Measurements from ENCODE around the gene SGSH.
"Not testable (repeated sequence)": the region's sequence is repeated elsewhere in the genome, so short reads cannot be mapped to it uniquely, and the experiment has no call there.

The SGSH gene

DNA sequence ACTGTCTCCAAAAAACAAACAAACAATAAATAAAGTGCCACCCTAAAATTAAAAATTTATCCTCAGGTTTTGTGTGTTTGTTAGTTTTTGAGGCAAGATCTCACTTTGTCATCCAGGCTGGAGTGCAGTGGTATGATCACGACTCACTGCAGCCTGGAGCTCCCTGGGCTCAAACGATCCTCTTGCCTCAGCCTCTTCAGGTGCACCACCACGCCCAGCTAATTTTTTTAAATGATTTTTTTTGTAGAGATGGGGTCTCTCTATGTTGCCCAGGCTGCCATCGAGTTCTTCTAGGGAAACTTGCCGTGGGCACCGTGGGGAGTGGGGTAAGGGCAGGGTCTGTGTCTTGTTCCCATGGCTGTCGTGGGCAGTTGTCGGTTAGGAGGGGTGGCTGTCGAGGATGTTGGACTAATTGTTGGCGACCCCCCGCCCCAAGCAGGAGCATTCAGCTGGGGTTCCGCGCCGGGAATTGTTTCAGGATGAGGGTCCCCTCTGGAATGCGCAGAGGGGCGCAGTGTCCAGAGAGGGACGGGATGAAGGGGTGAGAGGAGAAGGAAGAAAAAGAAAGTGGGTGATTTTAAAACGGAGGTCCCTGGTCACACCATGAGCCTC is 39.4 kb upstream of the SGSH start:
- ATAC-seq: no peak
- H3K27ac Mint-ChIP-seq: peak overlapping the region; percentile 89
- peaks cover 2% of the 10 kb centered on the region for H3K36me3 Mint-ChIP-seq
- H3K4me3 Mint-ChIP-seq: peak overlapping the region; percentile 94
- H3K27me3 Mint-ChIP-seq: no peaks in the 10 kb centered on the region
- no peaks in the 10 kb centered on the region for H3K9me3 Mint-ChIP-seq
- peaks cover 68% of the 10 kb centered on the region for H3K4me1 Mint-ChIP-seq

DNA sequence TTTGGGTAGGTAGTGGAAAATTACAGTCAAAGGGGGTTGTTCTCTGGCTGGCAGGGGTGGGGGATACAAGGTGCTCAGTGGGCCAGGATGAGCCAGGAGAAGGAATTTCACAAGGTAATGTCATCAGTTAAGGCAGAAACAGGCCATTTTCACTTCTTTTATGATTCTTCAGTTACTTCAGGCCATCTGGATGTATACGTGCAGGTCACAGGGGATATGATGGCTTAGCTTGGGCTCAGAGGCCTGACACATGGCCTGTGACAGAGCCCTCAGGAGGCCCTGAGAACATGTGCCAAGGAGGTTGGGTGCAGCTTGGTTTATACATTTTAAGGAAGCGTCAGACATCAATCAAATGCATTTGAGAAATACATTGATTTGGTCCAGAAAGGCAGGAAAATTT is 38.2 kb upstream of the SGSH start:
- Mint-ChIP-seq H3K4me1 (peaks cover 62% of the 10 kb centered on the region), H3K4me3 (peak overlapping the region; percentile 54), H3K27ac (peak overlapping the region; percentile 89)
- H3K9me3 Mint-ChIP-seq, H3K27me3 Mint-ChIP-seq, ATAC-seq, H3K36me3 Mint-ChIP-seq: not testable (repeated sequence)

GRCh38 chr17:80257716-80258213 is 37.6 kb upstream of the SGSH start:
- Mint-ChIP-seq H3K9me3 (no peaks in the 10 kb centered on the region), H3K27me3 (no peaks in the 10 kb centered on the region), H3K4me3 (no peak overlapping the region), H3K36me3 (no peaks in the 10 kb centered on the region), H3K27ac (peak overlapping the region; percentile 89), H3K4me1 (peaks cover 57% of the 10 kb centered on the region)
- ATAC-seq: no peak

DNA sequence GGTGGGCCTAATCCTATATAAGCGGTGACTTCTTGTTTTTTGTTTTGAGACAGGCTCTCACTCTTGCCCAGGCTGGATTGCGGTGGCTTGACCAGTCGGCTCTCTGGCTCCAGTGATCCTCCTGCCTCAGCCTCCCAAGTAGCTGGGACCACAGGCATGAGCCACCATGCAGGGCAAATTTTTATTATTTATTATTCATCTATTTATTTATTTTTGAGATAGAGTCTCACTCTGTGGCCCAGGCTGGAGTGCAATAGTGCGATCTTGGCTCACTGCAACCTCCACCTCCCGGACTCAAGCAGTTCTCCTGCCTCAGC is 35.9 kb upstream of the SGSH start:
- ATAC-seq: no peak
- peaks cover 43% of the 10 kb centered on the region for H3K4me1 Mint-ChIP-seq
- no peak overlapping the region for H3K27ac Mint-ChIP-seq
- H3K27me3 Mint-ChIP-seq: no peaks in the 10 kb centered on the region
- H3K9me3 Mint-ChIP-seq: no peaks in the 10 kb centered on the region
- H3K4me3 Mint-ChIP-seq: no peak overlapping the region
- no peaks in the 10 kb centered on the region for H3K36me3 Mint-ChIP-seq

DNA sequence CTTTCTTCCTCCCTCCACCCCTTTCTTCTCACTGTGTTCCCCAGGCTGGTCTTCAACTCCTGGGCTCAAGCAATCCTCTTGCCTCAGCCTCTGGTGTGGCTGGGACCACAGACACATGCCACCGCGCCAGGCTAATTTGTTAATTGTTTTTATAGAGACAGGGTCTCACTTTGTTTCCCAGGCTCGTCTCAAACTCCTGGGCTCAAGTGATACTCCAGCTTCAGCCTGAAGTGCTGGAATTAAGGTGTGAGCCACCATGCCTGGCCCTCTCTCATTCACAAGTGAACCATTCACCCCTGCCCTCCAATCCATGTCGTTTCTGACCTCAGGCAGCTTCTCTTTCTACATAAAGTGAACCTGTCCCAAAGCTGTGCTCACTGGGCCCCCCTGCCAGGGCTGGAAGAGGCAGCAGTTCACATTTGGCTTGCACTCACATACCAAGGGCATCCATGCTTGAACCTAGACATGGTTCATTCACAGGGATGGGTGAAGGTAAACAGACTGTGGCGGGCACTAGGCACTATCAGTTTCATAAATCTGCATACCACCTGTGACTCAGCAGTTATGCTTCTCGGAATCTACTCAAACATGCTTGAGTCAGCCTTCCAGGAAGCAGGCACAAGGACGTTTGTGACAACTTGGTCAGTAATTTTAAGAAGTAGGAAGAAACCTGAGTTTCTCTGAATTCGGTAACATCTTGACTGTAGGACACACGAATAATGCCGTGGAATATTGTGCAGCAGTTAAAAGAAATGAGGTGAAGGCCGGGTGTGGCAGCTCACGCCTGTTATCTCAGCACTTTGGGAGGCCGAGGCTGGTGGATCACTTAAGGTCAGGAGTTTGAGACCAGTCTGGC is 34.5 kb upstream of the SGSH start:
- ATAC-seq: peak; percentile 79
- Mint-ChIP-seq H3K4me3 (no peak overlapping the region), H3K4me1 (peaks cover 39% of the 10 kb centered on the region)

GRCh38 chr17:80253631-80254395 is 33.7 kb upstream of the SGSH start:
- Mint-ChIP-seq H3K36me3 (no peaks in the 10 kb centered on the region), H3K9me3 (no peaks in the 10 kb centered on the region), H3K27ac (peak overlapping the region; percentile 80), H3K4me3 (no peak overlapping the region), H3K27me3 (no peaks in the 10 kb centered on the region), H3K4me1 (peaks cover 31% of the 10 kb centered on the region)
- ATAC-seq: no peak

More for the DNA sequence above, 34.5 kb upstream of the SGSH start:
- no peaks in the 10 kb centered on the region for H3K9me3 Mint-ChIP-seq
- peak overlapping the region; percentile 80 for H3K27ac Mint-ChIP-seq
- H3K27me3 Mint-ChIP-seq: no peaks in the 10 kb centered on the region
- H3K36me3 Mint-ChIP-seq: no peaks in the 10 kb centered on the region

GRCh38 chr17:80252871-80253270 is 32.7 kb upstream of the SGSH start:
- no peak overlapping the region for H3K4me3 Mint-ChIP-seq
- peaks cover 21% of the 10 kb centered on the region for H3K4me1 Mint-ChIP-seq
- H3K27ac Mint-ChIP-seq: no peak overlapping the region

GRCh38 chr17:80251966-80252365 is 31.8 kb upstream of the SGSH start:
- no peak overlapping the region for H3K27ac Mint-ChIP-seq
- H3K27me3 Mint-ChIP-seq: no peaks in the 10 kb centered on the region
- no peak for ATAC-seq
- H3K36me3 Mint-ChIP-seq: no peaks in the 10 kb centered on the region
- H3K4me3 Mint-ChIP-seq: no peak overlapping the region
- peaks cover 15% of the 10 kb centered on the region for H3K4me1 Mint-ChIP-seq
- no peaks in the 10 kb centered on the region for H3K9me3 Mint-ChIP-seq

More at GRCh38 chr17:80252871-80253270, 32.7 kb upstream of the SGSH start:
- ATAC-seq: peak; percentile 87
- Mint-ChIP-seq H3K36me3 (no peaks in the 10 kb centered on the region), H3K9me3 (no peaks in the 10 kb centered on the region), H3K27me3 (no peaks in the 10 kb centered on the region)

DNA sequence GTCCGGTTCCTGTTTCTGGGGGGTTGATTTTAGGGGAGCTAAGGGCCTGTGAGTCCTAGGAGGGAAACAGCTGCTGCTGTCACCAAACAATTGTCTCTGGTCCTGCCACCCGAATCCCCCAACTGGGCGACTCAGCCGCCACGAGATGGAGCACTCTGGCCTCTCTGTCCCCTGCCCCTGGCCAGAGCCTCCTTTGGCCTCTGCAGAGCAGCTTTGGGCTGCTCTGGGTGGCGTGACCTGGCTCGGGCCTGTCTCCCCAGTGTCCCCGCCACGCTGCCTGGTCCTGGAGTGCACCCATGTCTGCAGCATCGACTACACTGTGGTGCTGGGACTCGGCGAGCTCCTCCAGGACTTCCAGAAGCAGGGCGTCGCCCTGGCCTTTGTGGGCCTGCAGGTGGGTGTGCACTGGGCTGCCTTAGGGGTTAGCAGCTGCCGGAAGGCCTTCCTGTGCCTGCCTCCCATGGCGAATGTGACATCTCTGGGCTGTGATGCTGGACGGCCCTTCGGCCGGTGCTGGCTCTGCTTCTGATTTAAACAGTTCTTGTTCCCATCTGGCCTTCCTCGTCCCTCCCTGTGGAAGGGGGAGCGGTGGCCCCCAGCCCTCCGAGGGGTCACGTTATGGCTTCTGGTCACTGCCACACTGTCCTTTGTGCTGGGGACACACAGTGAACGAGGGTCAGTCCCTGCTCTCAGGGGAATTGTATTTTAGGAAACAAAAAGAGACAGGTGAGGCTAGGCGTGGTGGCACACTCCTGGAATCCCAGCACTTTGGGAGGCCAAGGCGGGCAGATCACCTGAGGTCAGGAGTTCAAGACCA is 29.0 kb upstream of the SGSH start:
- Mint-ChIP-seq H3K9me3 (no peaks in the 10 kb centered on the region), H3K36me3 (peaks cover 11% of the 10 kb centered on the region), H3K27ac (no peak overlapping the region), H3K4me1 (peaks cover 3% of the 10 kb centered on the region), H3K4me3 (no peak overlapping the region), H3K27me3 (no peaks in the 10 kb centered on the region)
- ATAC-seq: no peak

DNA sequence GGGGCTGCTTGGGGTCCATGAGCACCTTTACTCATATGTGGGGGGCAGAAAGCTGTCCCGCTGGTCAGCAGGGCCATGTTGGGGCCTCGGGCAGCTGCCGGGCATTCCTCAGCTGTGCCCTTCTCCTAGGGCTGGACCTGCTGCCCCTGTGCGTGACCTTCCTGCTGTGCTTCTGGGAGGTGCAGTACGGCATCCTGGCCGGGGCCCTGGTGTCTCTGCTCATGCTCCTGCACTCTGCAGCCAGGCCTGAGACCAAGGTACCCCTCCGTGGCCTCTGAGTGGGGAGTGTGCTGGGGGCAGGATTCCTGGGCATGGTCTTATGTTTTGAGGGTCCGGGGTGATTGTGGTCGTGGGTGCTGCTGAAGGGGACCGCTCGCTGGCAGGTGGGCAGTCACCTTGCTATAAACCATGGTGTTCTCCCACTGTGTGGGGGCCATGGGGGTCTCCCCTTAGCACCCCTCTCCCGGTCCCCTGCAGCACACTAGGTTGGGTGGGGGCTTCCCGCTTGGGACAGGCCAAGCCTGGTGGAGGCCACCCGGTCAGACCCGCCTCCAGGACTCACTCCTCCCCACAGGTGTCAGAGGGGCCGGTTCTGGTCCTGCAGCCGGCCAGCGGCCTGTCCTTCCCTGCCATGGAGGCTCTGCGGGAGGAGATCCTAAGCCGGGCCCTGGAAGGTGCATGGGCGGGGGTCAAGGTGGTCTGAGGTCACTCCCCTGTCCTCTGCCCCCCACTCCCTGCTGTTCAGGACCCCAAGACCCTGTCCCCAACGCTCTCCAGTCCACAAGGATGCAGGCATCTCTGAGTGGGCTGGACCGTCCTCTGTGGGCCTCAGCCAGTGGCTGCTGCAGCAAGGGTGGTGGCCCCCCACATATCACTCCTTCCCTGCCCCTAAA is 28.1 kb upstream of the SGSH start:
- Mint-ChIP-seq H3K27ac (no peak overlapping the region), H3K4me1 (no peaks in the 10 kb centered on the region), H3K9me3 (no peaks in the 10 kb centered on the region), H3K27me3 (no peaks in the 10 kb centered on the region), H3K4me3 (no peak overlapping the region), H3K36me3 (peaks cover 11% of the 10 kb centered on the region)
- ATAC-seq: no peak

GRCh38 chr17:80247561-80247960 is 27.4 kb upstream of the SGSH start:
- no peaks in the 10 kb centered on the region for H3K27me3 Mint-ChIP-seq
- H3K4me3 Mint-ChIP-seq: no peak overlapping the region
- H3K36me3 Mint-ChIP-seq: peaks cover 11% of the 10 kb centered on the region
- H3K27ac Mint-ChIP-seq: no peak overlapping the region
- H3K4me1 Mint-ChIP-seq: no peaks in the 10 kb centered on the region
- ATAC-seq: no peak
- H3K9me3 Mint-ChIP-seq: no peaks in the 10 kb centered on the region

GRCh38 chr17:80246726-80247125 is 26.6 kb upstream of the SGSH start:
- no peak overlapping the region for H3K4me3 Mint-ChIP-seq
- no peaks in the 10 kb centered on the region for H3K27me3 Mint-ChIP-seq
- peaks cover 14% of the 10 kb centered on the region for H3K36me3 Mint-ChIP-seq
- no peak for ATAC-seq
- no peaks in the 10 kb centered on the region for H3K9me3 Mint-ChIP-seq
- H3K4me1 Mint-ChIP-seq: no peaks in the 10 kb centered on the region
- no peak overlapping the region for H3K27ac Mint-ChIP-seq

GRCh38 chr17:80246266-80246681 is 26.1 kb upstream of the SGSH start:
- ATAC-seq: no peak
- Mint-ChIP-seq H3K9me3 (no peaks in the 10 kb centered on the region), H3K4me1 (no peaks in the 10 kb centered on the region), H3K36me3 (peaks cover 18% of the 10 kb centered on the region), H3K27me3 (no peaks in the 10 kb centered on the region), H3K27ac (no peak overlapping the region), H3K4me3 (no peak overlapping the region)
